HG03354 (cell line): ENCODE results near the gene IRX1.

Experiments
- ATAC-seq: cut with Tn5 transposase; IDR thresholded peaks from one replicate; pipeline ENCODE4 v1.9.1; 2021; ENCODE audit warnings: mild to moderate bottlenecking; ENCODE audit not compliant: unreplicated experiment, poor library complexity, severe bottlenecking

IRX1 gene

GRCh38 chr5:3595006-3595961 lies at the start of gene IRX1:
Gene IRX1, plus strand, starts transcription at chr5:3595832. Its CDS starts 274 bp downstream, at chr5:3596106.
- ATAC-seq: no peak

- no peak for ATAC-seq
Observed at GRCh38 chr5:3546028-3546427, 49.6 kb upstream of the IRX1 start.

- no peak for ATAC-seq
Observed at GRCh38 chr5:3564116-3564515, 31.5 kb upstream of the IRX1 start.

- no peak for ATAC-seq
Observed at GRCh38 chr5:3564827-3565518, 30.7 kb upstream of the IRX1 start.

- no peak for ATAC-seq
Observed at GRCh38 chr5:3584724-3585531, 10.7 kb upstream of the IRX1 start.

- no peak for ATAC-seq
Observed at GRCh38 chr5:3590161-3590966, 5.3 kb upstream of the IRX1 start.

GRCh38 chr5:3590967-3591900 lies 4.4 kb upstream of the IRX1 start:
- ATAC-seq: no peak

GRCh38 chr5:3592298-3592697 lies 3.3 kb upstream of the IRX1 start:
- ATAC-seq: no peak

- no peak for ATAC-seq
Observed at GRCh38 chr5:3593771-3594509, 1.7 kb upstream of the IRX1 start.

GRCh38 chr5:3594510-3595005 lies 1.1 kb upstream of the IRX1 start:
- no peak for ATAC-seq

GRCh38 chr5:3596261-3596825 lies 711 bp downstream of the IRX1 start:
- no peak for ATAC-seq

- ATAC-seq: no peak
Observed at GRCh38 chr5:3596857-3597166, 1.2 kb downstream of the IRX1 start.

- no peak for ATAC-seq
Observed at GRCh38 chr5:3597167-3598007, 1.8 kb downstream of the IRX1 start.

GRCh38 chr5:3598207-3598606 lies 2.6 kb downstream of the IRX1 start:
- no peak for ATAC-seq

GRCh38 chr5:3598769-3599211 lies 3.2 kb downstream of the IRX1 start:
- ATAC-seq: no peak
